ENCODE measurements around the gene XPNPEP3. TPM values are rescaled to one million over a fixed set of nuclear protein-coding genes. Genes with fewer than 3 reads are reported as not detected.

The XPNPEP3 gene
- total RNA-seq, 2 donors from 2014 or later = 27.6 to 32.7 TPM

DNA sequence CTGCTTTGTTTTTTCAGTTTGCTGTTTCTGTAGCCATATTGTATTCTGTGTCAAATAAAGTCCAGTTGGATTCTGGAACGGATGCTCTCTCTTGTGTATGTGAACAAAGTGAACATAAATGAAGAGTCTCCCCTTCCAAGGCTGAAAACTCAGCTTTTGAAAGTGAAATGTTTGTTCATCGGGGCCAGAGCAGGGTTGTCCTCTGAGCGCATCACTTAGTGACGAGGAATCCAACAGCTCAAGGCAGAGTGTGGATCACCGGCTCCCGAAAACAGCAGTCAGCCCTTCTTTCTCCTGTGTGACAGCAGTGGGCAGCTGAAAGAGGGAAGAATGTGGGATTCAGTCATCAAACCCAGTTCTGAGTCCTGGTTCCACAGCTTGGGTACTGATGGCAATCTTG, 115.6 kb downstream of the XPNPEP3 start:
- Histone ChIP-seq H3K27ac (ENCODE audit: low read depth, low read length) (no peak overlapping the region), H3K4me3 (ENCODE audit: low read length) (no peak overlapping the region), H3K36me3 (ENCODE audit: control insufficient read depth, insufficient read depth, low read length) (peaks cover 41% of the 10 kb centered on the region), H3K9me3 (ENCODE audit: control insufficient read depth, low read length) (no peaks in the 10 kb centered on the region), H3K9ac (ENCODE audit: extremely low read depth, low read length, poor library complexity, severe bottlenecking) (no peak overlapping the region), H3K27me3 (ENCODE audit: control insufficient read depth, insufficient read depth, low read length, poor library complexity, severe bottlenecking) (no peaks in the 10 kb centered on the region), H3K4me1 (ENCODE audit: control insufficient read depth, insufficient read depth, low read length) (peaks cover 13% of the 10 kb centered on the region)
- Mint-ChIP-seq H3K27me3 (ENCODE audit: insufficient read depth) (no peaks in the 10 kb centered on the region), H3K4me3 (no peak overlapping the region), H3K9me3 (no peaks in the 10 kb centered on the region), H3K4me1 (peaks cover 14% of the 10 kb centered on the region), H3K36me3 (ENCODE audit: low read depth) (peaks cover 26% of the 10 kb centered on the region), H3K27ac (no peak overlapping the region)
- TF ChIP-seq, protein P1, sequence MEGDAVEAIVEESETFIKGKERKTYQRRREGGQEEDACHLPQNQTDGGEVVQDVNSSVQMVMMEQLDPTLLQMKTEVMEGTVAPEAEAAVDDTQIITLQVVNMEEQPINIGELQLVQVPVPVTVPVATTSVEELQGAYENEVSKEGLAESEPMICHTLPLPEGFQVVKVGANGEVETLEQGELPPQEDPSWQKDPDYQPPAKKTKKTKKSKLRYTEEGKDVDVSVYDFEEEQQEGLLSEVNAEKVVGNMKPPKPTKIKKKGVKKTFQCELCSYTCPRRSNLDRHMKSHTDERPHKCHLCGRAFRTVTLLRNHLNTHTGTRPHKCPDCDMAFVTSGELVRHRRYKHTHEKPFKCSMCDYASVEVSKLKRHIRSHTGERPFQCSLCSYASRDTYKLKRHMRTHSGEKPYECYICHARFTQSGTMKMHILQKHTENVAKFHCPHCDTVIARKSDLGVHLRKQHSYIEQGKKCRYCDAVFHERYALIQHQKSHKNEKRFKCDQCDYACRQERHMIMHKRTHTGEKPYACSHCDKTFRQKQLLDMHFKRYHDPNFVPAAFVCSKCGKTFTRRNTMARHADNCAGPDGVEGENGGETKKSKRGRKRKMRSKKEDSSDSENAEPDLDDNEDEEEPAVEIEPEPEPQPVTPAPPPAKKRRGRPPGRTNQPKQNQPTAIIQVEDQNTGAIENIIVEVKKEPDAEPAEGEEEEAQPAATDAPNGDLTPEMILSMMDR (conservative IDR thresholded peaks at IDR 0.05) = no peak
- no peak for DNase-seq
- 95 to 100% methylated on average over 6 of the region's 6 CpGs for WGBS, 2 experiments (ENCODE audit: insufficient coverage in 1 of 2, insufficient read length in 1 of 2)

DNA sequence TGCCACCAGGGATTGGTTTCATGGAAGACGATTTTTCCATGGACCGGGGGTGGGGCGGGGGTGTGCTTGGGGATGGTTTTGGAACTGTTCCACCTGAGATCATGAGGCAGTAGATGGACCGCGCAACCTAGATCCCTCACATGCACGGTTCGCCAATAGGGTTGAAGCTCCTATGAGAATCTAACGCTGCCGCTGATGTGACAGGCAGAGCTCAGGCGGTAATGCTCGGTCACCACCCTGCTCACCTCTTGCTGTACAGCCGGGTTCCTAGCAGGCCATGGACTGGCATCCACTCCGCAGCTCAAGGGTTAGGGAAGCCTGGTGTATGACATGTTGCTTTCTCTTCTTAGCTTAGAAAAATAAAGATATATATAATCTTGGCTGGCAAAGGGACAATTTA, 116.2 kb downstream of the XPNPEP3 start:
- DNase-seq = no peak
- no peak overlapping the region for H3K27ac Mint-ChIP-seq
- WGBS, 2 experiments (ENCODE audit: insufficient coverage in 1 of 2, insufficient read length in 1 of 2) = 87 to 97% methylated on average over 11 to 13 of the region's 13 CpGs
- peaks cover 36% of the 10 kb centered on the region for H3K36me3 ChIP-seq (ENCODE audit: control insufficient read depth, insufficient read depth, low read length)
- peaks cover 14% of the 10 kb centered on the region for H3K4me1 Mint-ChIP-seq
- no peaks in the 10 kb centered on the region for H3K27me3 ChIP-seq (ENCODE audit: control insufficient read depth, insufficient read depth, low read length, poor library complexity, severe bottlenecking)
- no peaks in the 10 kb centered on the region for H3K27me3 Mint-ChIP-seq (ENCODE audit: insufficient read depth)
- no peaks in the 10 kb centered on the region for H3K9me3 ChIP-seq (ENCODE audit: control insufficient read depth, low read length)
- H3K4me3 Mint-ChIP-seq = no peak overlapping the region
- H3K9ac ChIP-seq (ENCODE audit: extremely low read depth, low read length, poor library complexity, severe bottlenecking) = no peak overlapping the region
- TF ChIP-seq, protein P1 (conservative IDR thresholded peaks at IDR 0.05) = no peak
- H3K36me3 Mint-ChIP-seq (ENCODE audit: low read depth) = peaks cover 23% of the 10 kb centered on the region
- H3K9me3 Mint-ChIP-seq = no peaks in the 10 kb centered on the region
- H3K4me1 ChIP-seq (ENCODE audit: control insufficient read depth, insufficient read depth, low read length) = peaks cover 13% of the 10 kb centered on the region
- no peak overlapping the region for H3K27ac ChIP-seq (ENCODE audit: low read depth, low read length)
- no peak overlapping the region for H3K4me3 ChIP-seq (ENCODE audit: low read length)

DNA sequence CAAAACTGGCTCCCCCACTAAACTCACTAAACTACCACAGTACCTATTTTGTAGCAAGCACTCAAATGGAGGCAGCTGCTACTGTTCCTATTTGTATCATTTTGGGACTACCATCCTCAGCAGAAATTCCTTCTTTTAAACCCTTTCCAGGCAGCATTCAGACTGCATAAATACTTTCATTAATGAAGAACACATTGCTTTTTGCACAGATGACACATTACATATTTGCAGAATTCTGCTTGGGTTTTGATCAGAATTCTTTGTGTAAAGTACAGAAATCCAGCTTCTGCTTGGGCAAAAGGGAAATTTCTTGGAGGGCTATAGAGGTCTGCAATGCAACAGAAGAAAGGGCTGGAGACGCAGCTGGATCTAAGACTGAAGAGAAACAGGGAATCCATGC, 118.4 kb downstream of the XPNPEP3 start:
- Histone ChIP-seq H3K4me1 (ENCODE audit: control insufficient read depth, insufficient read depth, low read length) (peaks cover 13% of the 10 kb centered on the region), H3K27me3 (ENCODE audit: control insufficient read depth, insufficient read depth, low read length, poor library complexity, severe bottlenecking) (no peaks in the 10 kb centered on the region), H3K4me3 (ENCODE audit: low read length) (no peak overlapping the region), H3K9me3 (ENCODE audit: control insufficient read depth, low read length) (no peaks in the 10 kb centered on the region), H3K36me3 (ENCODE audit: control insufficient read depth, insufficient read depth, low read length) (peaks cover 19% of the 10 kb centered on the region), H3K27ac (ENCODE audit: low read depth, low read length) (no peak overlapping the region), H3K9ac (ENCODE audit: extremely low read depth, low read length, poor library complexity, severe bottlenecking) (no peak overlapping the region)
- no peak overlapping the region for H3K27ac Mint-ChIP-seq
- TF ChIP-seq, protein P1 (conservative IDR thresholded peaks at IDR 0.05) = no peak
- peaks cover 13% of the 10 kb centered on the region for H3K4me1 Mint-ChIP-seq
- 89 to 100% methylated on average over 1 of the region's 1 CpG for WGBS, 2 experiments (ENCODE audit: insufficient coverage in 1 of 2, insufficient read length in 1 of 2)
- no peaks in the 10 kb centered on the region for H3K27me3 Mint-ChIP-seq (ENCODE audit: insufficient read depth)
- H3K4me3 Mint-ChIP-seq = no peak overlapping the region
- H3K36me3 Mint-ChIP-seq (ENCODE audit: low read depth) = peaks cover 15% of the 10 kb centered on the region
- DNase-seq = no peak
- H3K9me3 Mint-ChIP-seq = no peaks in the 10 kb centered on the region
